ENCODE results near the gene PSG1. TPM values are rescaled to one million over a fixed set of nuclear protein-coding genes. Genes with fewer than 3 reads are reported as not detected.
"Not testable (repeated sequence)": the region's sequence is repeated elsewhere in the genome, so short reads cannot be mapped to it uniquely, and the experiment has no call there.

The PSG1 gene
- total RNA-seq, 1 donor from 2014 or later: not detected

- intact Hi-C loops (cut with DNase I); H3K4me1 ChIP-seq; H3K27me3 ChIP-seq; H3K4me3 ChIP-seq; H3K27ac ChIP-seq; H3K36me3 ChIP-seq; H3K9me3 ChIP-seq; DNase-seq (ENCODE audit: low spot score in 2 of 2): not testable (repeated sequence)
Measured at GRCh38 chr19:42916931-42917330, 37.4 kb upstream of the PSG1 start.

GRCh38 chr19:42913516-42913915 is 34.0 kb upstream of the PSG1 start:
- H3K9me3 ChIP-seq; H3K27ac ChIP-seq; H3K4me1 ChIP-seq; H3K27me3 ChIP-seq; intact Hi-C loops (cut with DNase I); H3K36me3 ChIP-seq; H3K4me3 ChIP-seq; DNase-seq (ENCODE audit: low spot score in 2 of 2): not testable (repeated sequence)

GRCh38 chr19:42912941-42913340 is 33.4 kb upstream of the PSG1 start:
- H3K27ac ChIP-seq; H3K27me3 ChIP-seq; intact Hi-C loops (cut with DNase I); DNase-seq (ENCODE audit: low spot score in 2 of 2); H3K9me3 ChIP-seq; H3K4me1 ChIP-seq; H3K4me3 ChIP-seq; H3K36me3 ChIP-seq: not testable (repeated sequence)

- DNase-seq (ENCODE audit: low spot score in 2 of 2); H3K4me3 ChIP-seq; H3K27ac ChIP-seq; H3K4me1 ChIP-seq; H3K36me3 ChIP-seq; H3K9me3 ChIP-seq; H3K27me3 ChIP-seq; intact Hi-C loops (cut with DNase I): not testable (repeated sequence)
Measured at GRCh38 chr19:42911731-42912130, 32.2 kb upstream of the PSG1 start.

- H3K27me3 ChIP-seq; DNase-seq (ENCODE audit: low spot score in 2 of 2); H3K9me3 ChIP-seq; H3K36me3 ChIP-seq; H3K4me1 ChIP-seq; H3K27ac ChIP-seq; H3K4me3 ChIP-seq; intact Hi-C loops (cut with DNase I): not testable (repeated sequence)
Measured at GRCh38 chr19:42906162-42906561, 26.6 kb upstream of the PSG1 start.

- H3K4me1 ChIP-seq; DNase-seq (ENCODE audit: low spot score in 2 of 2); H3K9me3 ChIP-seq; H3K36me3 ChIP-seq; H3K27ac ChIP-seq; intact Hi-C loops (cut with DNase I); H3K4me3 ChIP-seq; H3K27me3 ChIP-seq: not testable (repeated sequence)
Measured at GRCh38 chr19:42900561-42900960, 21.0 kb upstream of the PSG1 start.

GRCh38 chr19:42899674-42900073 is 20.2 kb upstream of the PSG1 start:
- H3K9me3 ChIP-seq; H3K4me1 ChIP-seq; H3K36me3 ChIP-seq; DNase-seq (ENCODE audit: low spot score in 2 of 2); H3K27me3 ChIP-seq; intact Hi-C loops (cut with DNase I); H3K27ac ChIP-seq; H3K4me3 ChIP-seq: not testable (repeated sequence)

GRCh38 chr19:42899110-42899509 is 19.6 kb upstream of the PSG1 start:
- DNase-seq (ENCODE audit: low spot score in 2 of 2); H3K9me3 ChIP-seq; H3K4me3 ChIP-seq; H3K36me3 ChIP-seq; H3K27ac ChIP-seq; H3K27me3 ChIP-seq; H3K4me1 ChIP-seq; intact Hi-C loops (cut with DNase I): not testable (repeated sequence)

- H3K27ac ChIP-seq; H3K4me3 ChIP-seq; H3K4me1 ChIP-seq; H3K9me3 ChIP-seq; intact Hi-C loops (cut with DNase I); H3K27me3 ChIP-seq; H3K36me3 ChIP-seq; DNase-seq (ENCODE audit: low spot score in 2 of 2): not testable (repeated sequence)
Measured at GRCh38 chr19:42898656-42899055, 19.1 kb upstream of the PSG1 start.

GRCh38 chr19:42897729-42898128 is 18.2 kb upstream of the PSG1 start:
- H3K27ac ChIP-seq; H3K4me1 ChIP-seq; H3K36me3 ChIP-seq; intact Hi-C loops (cut with DNase I); DNase-seq (ENCODE audit: low spot score in 2 of 2); H3K4me3 ChIP-seq; H3K27me3 ChIP-seq; H3K9me3 ChIP-seq: not testable (repeated sequence)

- intact Hi-C loops (cut with DNase I); H3K9me3 ChIP-seq; H3K36me3 ChIP-seq; H3K4me1 ChIP-seq; H3K4me3 ChIP-seq; H3K27me3 ChIP-seq; H3K27ac ChIP-seq; DNase-seq (ENCODE audit: low spot score in 2 of 2): not testable (repeated sequence)
Measured at GRCh38 chr19:42890446-42890845, 10.9 kb upstream of the PSG1 start.

- H3K4me3 ChIP-seq; DNase-seq (ENCODE audit: low spot score in 2 of 2); intact Hi-C loops (cut with DNase I); H3K36me3 ChIP-seq; H3K4me1 ChIP-seq; H3K27ac ChIP-seq; H3K9me3 ChIP-seq; H3K27me3 ChIP-seq: not testable (repeated sequence)
Measured at GRCh38 chr19:42887876-42888445, 8.4 kb upstream of the PSG1 start.

GRCh38 chr19:42882730-42883129 is 3.2 kb upstream of the PSG1 start:
- H3K27ac ChIP-seq; H3K4me1 ChIP-seq; H3K9me3 ChIP-seq; H3K4me3 ChIP-seq; H3K27me3 ChIP-seq; H3K36me3 ChIP-seq; DNase-seq (ENCODE audit: low spot score in 2 of 2); intact Hi-C loops (cut with DNase I): not testable (repeated sequence)

GRCh38 chr19:42882010-42882409 is 2.5 kb upstream of the PSG1 start:
- H3K36me3 ChIP-seq; H3K27ac ChIP-seq; DNase-seq (ENCODE audit: low spot score in 2 of 2); H3K9me3 ChIP-seq; H3K4me3 ChIP-seq; H3K27me3 ChIP-seq; H3K4me1 ChIP-seq; intact Hi-C loops (cut with DNase I): not testable (repeated sequence)

Measured in ascending aorta (tissue), 2 donors.